ENCODE data around the gene PPP1R3E.
A peak's percentile ranks its signal among the peaks of the same experiment; 100 is the strongest.

PPP1R3E gene

GRCh38 chr14:23248601-23249000 lies 54.1 kb downstream of the PPP1R3E start:
- DNase-seq (ENCODE audit: low read depth), result peak; percentile 7
